HFFc6 (cell line): Measurements from ENCODE around the gene CFAP299. TPM values are rescaled to one million over a fixed set of nuclear protein-coding genes. Genes with fewer than 3 reads are reported as not detected.

Source experiments
- DNase-seq: peaks from one replicate; pipeline ENCODE4 v3.0.0-alpha.2; 2018
- H3K27ac Mint-ChIP-seq: 2 replicates; pipeline ENCODE4 v1.8.0; 2020; ENCODE audit warnings: mild to moderate bottlenecking, mixed read lengths
- H3K27me3 Mint-ChIP-seq: 2 replicates; pipeline ENCODE4 v1.8.0; 2021; ENCODE audit warnings: mild to moderate bottlenecking, moderate library complexity, mixed read lengths; ENCODE audit not compliant: insufficient read depth
- H3K36me3 Mint-ChIP-seq: 2 replicates; pipeline ENCODE4 v1.8.0; 2021; ENCODE audit warnings: low read depth, mixed read lengths
- H3K4me1 Mint-ChIP-seq: 2 replicates; pipeline ENCODE4 v1.8.0; 2020; ENCODE audit warnings: low read depth, mixed read lengths
- H3K4me3 Mint-ChIP-seq: 2 replicates; pipeline ENCODE4 v1.8.0; 2020; ENCODE audit warnings: mild to moderate bottlenecking, moderate library complexity, mixed read lengths
- H3K9me3 Mint-ChIP-seq: 2 replicates; pipeline ENCODE4 v1.8.0; 2020; ENCODE audit warnings: mild to moderate bottlenecking, mixed read lengths
- total RNA-seq, 6 experiments: library from RNA; stranded (reverse); fragmentation: NEBNext Ultra II Directional; extraction: Animal tissue kit (Norgen Biotek cat#: 25700); gene quantifications; 2 replicates in 1 of 6; 3 replicates in 5 of 6; pipeline ENCODE4 v1.2.3, GENCODE V29; 2021
- TF ChIP-seq, protein P1 (sequence below): fragments of 200-600 bp; sonication (generic); IDR thresholded peaks from 2 replicates; pipeline ENCODE4 v1.5.0; 2021; ENCODE audit warnings: antibody characterized with exemption, mild to moderate bottlenecking

CFAP299 gene
- total RNA-seq, 6 experiments from 2014 or later = 4.8 to 9.0 (median 8.7) TPM

DNA sequence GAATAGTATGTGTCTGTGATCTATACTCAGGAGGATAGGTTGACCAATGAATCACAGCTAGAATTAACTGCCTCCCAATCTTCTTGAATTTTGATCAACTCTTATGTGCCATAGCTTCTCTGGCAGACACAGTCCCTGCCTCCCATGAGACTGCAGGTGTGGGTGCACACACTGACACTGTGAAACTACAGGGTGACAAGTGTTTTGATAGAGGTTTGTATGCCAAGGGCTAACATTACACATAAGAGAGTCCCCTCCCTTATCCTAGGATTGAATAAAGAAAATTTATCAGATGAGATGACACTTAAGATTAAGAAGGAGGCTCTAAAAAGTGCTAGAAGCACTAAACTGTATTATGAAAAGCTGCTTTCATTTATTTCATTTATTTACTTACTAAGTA, 476.6 kb downstream of the CFAP299 start:
- TF ChIP-seq, protein P1, sequence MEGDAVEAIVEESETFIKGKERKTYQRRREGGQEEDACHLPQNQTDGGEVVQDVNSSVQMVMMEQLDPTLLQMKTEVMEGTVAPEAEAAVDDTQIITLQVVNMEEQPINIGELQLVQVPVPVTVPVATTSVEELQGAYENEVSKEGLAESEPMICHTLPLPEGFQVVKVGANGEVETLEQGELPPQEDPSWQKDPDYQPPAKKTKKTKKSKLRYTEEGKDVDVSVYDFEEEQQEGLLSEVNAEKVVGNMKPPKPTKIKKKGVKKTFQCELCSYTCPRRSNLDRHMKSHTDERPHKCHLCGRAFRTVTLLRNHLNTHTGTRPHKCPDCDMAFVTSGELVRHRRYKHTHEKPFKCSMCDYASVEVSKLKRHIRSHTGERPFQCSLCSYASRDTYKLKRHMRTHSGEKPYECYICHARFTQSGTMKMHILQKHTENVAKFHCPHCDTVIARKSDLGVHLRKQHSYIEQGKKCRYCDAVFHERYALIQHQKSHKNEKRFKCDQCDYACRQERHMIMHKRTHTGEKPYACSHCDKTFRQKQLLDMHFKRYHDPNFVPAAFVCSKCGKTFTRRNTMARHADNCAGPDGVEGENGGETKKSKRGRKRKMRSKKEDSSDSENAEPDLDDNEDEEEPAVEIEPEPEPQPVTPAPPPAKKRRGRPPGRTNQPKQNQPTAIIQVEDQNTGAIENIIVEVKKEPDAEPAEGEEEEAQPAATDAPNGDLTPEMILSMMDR = no peak
- 0 out of 2 replicates have a peak, but pooled peaks cover 1% of the 10 kb centered on the region for H3K27me3 Mint-ChIP-seq
- no peak for DNase-seq

GRCh38 chr4:80814266-80814665, 478.7 kb downstream of the CFAP299 start:
- no peaks in the 10 kb centered on the region for H3K9me3 Mint-ChIP-seq
- no peak overlapping the region for H3K27ac Mint-ChIP-seq
- no peak overlapping the region for H3K4me3 Mint-ChIP-seq
- no peak for DNase-seq
- peaks cover 4% of the 10 kb centered on the region for H3K4me1 Mint-ChIP-seq
- no peaks in the 10 kb centered on the region for H3K36me3 Mint-ChIP-seq
- H3K27me3 Mint-ChIP-seq = 0 out of 2 replicates have a peak, but pooled peaks cover 1% of the 10 kb centered on the region
- TF ChIP-seq, protein P1 = no peak

More for the DNA sequence above, 476.6 kb downstream of the CFAP299 start:
- no peak overlapping the region for H3K27ac Mint-ChIP-seq
- no peaks in the 10 kb centered on the region for H3K36me3 Mint-ChIP-seq
- no peak overlapping the region for H3K4me3 Mint-ChIP-seq
- no peaks in the 10 kb centered on the region for H3K9me3 Mint-ChIP-seq
- peaks cover 4% of the 10 kb centered on the region for H3K4me1 Mint-ChIP-seq

DNA sequence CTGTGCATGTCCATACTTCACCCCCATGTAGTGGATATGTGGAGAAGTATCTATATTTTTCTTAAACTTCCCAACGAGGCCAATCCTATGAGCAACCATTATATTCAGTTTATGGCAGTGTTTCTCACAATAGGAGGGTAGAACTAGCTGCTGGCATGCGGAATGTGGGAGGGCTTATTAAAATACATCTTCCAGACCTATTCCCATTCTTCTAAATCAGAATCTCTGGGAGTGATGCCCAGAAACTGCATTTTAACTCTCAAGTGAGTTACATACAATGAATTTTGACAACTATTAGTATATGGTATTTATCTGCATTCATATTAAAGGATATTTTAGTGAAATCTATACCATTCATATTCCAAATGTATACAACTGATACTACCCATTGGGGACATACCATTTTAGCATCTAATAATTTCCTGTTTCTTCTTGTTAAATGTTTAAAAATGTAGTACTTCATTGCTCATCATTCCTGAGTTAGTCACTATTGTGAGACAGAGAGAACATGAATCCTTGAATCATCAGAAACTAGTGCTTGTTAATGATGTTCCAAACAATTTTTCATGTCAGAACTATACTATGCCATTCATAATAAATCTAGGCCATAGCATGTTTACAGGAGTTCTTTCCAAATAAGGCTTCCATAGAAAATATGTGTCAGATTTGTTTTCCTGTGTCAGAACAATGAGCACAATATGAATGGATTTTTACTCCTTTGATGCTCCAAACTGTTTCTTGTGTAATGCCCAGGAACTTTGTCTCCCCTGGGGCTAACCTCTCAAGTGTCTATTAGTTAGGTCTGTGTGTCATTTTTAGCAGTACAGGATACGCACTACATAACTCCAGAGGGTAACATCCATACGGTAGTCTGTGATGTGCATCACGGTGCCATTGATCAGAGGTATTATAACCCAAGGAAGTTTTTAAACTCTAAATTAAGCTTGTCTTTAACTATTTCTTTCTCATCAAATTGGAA, 496.1 kb downstream of the CFAP299 start:
- H3K27me3 Mint-ChIP-seq = no peaks in the 10 kb centered on the region; the same call in 1 of the 2 replicates
- TF ChIP-seq, protein P1 = no peak
- DNase-seq = peak; percentile 62
- peaks cover 21% of the 10 kb centered on the region for H3K4me1 Mint-ChIP-seq
- H3K27ac Mint-ChIP-seq = peak overlapping the region; percentile 34
- H3K4me3 Mint-ChIP-seq = no peak overlapping the region
- H3K9me3 Mint-ChIP-seq = no peaks in the 10 kb centered on the region; the same call in 1 of the 2 replicates
- H3K36me3 Mint-ChIP-seq = no peaks in the 10 kb centered on the region

- TF ChIP-seq, protein P1 = no peak
- no peak overlapping the region for H3K4me3 Mint-ChIP-seq
- H3K27me3 Mint-ChIP-seq = no peaks in the 10 kb centered on the region; the same call in 1 of the 2 replicates
- DNase-seq = no peak
- no peaks in the 10 kb centered on the region for H3K36me3 Mint-ChIP-seq
- H3K9me3 Mint-ChIP-seq = no peaks in the 10 kb centered on the region
- H3K4me1 Mint-ChIP-seq = peaks cover 13% of the 10 kb centered on the region
- no peak overlapping the region for H3K27ac Mint-ChIP-seq
These were observed 503.8 kb downstream of the CFAP299 start for GRCh38 chr4:80839281-80839680.

DNA sequence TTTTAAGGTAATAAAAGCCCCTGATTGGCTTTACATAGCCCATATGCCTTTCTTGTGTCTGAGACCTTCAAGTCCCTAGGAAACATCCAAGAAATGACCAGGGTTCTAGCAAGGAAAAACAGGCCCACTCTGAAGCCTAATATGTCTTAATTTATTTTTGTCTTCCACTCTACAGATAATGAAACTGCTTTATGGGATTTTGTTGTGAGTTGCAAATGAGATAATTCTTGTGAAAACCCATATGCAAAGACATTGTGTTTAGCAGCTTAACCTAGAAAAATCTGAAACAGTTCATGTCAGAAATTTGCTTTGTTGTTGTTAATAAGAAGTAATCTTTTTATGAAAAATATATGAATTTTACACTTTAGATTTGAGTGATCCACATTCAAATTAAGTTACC, 504.3 kb downstream of the CFAP299 start:
- Mint-ChIP-seq H3K27ac (no peak overlapping the region), H3K4me3 (no peak overlapping the region), H3K4me1 (peaks cover 13% of the 10 kb centered on the region), H3K36me3 (no peaks in the 10 kb centered on the region), H3K27me3 (no peaks in the 10 kb centered on the region; the same call in 1 of the 2 replicates), H3K9me3 (no peaks in the 10 kb centered on the region)
- DNase-seq = no peak
- TF ChIP-seq, protein P1 = no peak
